Measurements from ENCODE around the gene NACC2.

DNA sequence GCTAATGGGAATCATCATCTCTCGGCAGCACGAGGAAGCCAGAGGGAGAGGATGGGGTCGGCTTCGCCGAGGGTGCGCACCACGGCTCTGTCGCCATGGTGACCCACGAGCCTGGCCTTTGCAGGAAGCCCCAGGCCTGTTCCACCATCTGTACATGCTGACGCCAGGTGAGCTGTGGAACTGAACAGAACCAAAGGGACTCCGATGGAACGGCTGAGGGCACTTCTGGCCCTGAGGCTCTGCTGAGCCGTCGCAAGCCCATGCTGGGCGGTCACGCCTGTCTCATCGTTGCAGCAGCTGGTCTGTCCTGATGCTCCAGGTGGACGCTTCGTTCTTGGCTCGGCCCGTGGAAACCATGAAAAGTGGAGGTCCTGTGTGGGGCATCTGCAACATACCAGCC, 99.3 kb downstream of the NACC2 start:
- no peak for TF ChIP-seq POLR2A (IDR thresholded peaks at IDR 0.05)
- no peak for TF ChIP-seq EP300 (IDR thresholded peaks at IDR 0.05)
